PFSK-1 (cell line): Measurements from ENCODE around the gene RABGAP1L.

Source experiments
- POLR2AphosphoS5 ChIP-seq: IDR thresholded peaks from 2 replicates; pipeline ENCODE4 v1.6.1; 2012; ENCODE audit warnings: low read depth, mild to moderate bottlenecking, control low read depth, low read length, moderate library complexity
- SIN3A ChIP-seq: IDR thresholded peaks from 2 replicates; pipeline ENCODE4 v1.6.1; 2012; ENCODE audit warnings: mild to moderate bottlenecking, low read length, moderate library complexity, borderline replicate concordance; ENCODE audit not compliant: insufficient read depth
- TAF1 ChIP-seq: IDR thresholded peaks from 2 replicates; pipeline ENCODE4 v1.6.1; 2012; ENCODE audit warnings: low read length, control low read depth, borderline replicate concordance; ENCODE audit not compliant: insufficient read depth

DNA sequence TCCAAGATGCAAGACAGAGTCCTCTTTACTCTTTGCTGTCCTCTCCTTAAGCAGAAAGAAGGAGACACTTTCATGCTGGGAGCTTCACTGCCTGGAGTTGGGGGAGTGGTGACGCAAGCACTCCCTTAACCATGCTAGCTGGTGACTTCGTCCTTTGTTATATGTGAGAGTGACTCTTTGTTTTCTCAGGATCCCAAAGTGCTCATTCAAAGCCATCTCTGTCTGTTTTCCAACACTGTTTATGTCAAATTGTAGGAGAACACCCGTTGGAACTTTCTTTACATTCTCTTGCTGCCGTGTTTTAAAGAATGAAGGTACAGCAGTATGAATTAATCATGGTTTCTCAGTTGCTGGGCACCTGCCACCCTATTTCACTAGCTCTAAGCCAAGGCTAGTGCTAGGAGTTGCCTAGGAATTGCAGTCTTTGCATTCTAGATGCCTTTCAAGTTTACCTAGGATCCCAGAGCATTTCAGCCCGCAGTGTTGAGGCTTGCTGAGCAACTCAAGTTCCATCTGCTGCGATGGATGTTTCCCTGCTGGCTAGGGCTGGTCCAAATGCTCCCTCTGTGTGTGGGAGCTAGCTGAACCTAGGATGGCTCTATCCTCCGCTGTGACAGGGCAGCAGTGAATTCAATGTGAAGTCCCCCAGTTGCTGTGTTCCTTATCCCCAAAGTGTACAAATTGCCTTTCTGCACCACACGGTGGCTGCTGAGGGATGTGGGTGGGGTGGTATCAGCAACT, 205.8 kb downstream of the RABGAP1L start:
- TF ChIP-seq POLR2AphosphoS5 = no peak
- TF ChIP-seq SIN3A = no peak
- no peak for TF ChIP-seq TAF1
